Neural cell (in vitro differentiated cells): ENCODE results near the gene FGGY. TPM values are rescaled to one million over a fixed set of nuclear protein-coding genes. Genes with fewer than 3 reads are reported as not detected.

Experiments used
- H2AFZ ChIP-seq: fragments of 200-600, 300-800 bp; sonication (generic), shearing (Covaris generic); 2 replicates; pipeline ENCODE4 v1.6.0; 2014; ENCODE audit warnings: low read depth, mild to moderate bottlenecking, antibody characterized with exemption, low read length, moderate library complexity
- H3F3A ChIP-seq: fragments of 200-600 bp; shearing (Covaris generic); 2 replicates; pipeline ENCODE4 v1.6.1; 2016; ENCODE audit warnings: mild to moderate bottlenecking, moderate library complexity, mixed read lengths, antibody characterized with exemption, low read length; ENCODE audit not compliant: insufficient read depth, poor library complexity, severe bottlenecking
- H3K27ac ChIP-seq: fragments of 200-600, 300-800 bp; sonication (generic), shearing (Covaris generic); 2 replicates; pipeline ENCODE4 v1.5.1; 2014; ENCODE audit warnings: mild to moderate bottlenecking, low read length, moderate library complexity
- H3K27me3 ChIP-seq: fragments of 300-800, 200-600 bp; sonication (generic), shearing (Covaris generic); 2 replicates; pipeline ENCODE4 v1.6.0; 2014; ENCODE audit warnings: mild to moderate bottlenecking, low read depth, low read length, moderate library complexity; ENCODE audit not compliant: insufficient read depth
- H3K36me3 ChIP-seq: fragments of 300-800, 200-600 bp; sonication (generic), shearing (Covaris generic); 2 replicates; pipeline ENCODE4 v1.5.1; 2014; ENCODE audit warnings: mild to moderate bottlenecking, antibody characterized with exemption, low read length, moderate library complexity; ENCODE audit not compliant: insufficient read depth
- H3K4me2 ChIP-seq: fragments of 300-800, 200-600 bp; sonication (generic), shearing (Covaris generic); 2 replicates; pipeline ENCODE4 v1.6.0; 2014; ENCODE audit warnings: mild to moderate bottlenecking, low read length
- H3K4me3 ChIP-seq: fragments of 300-800, 200-600 bp; sonication (generic), shearing (Covaris generic); 2 replicates; pipeline ENCODE4 v1.5.1; 2014; ENCODE audit warnings: mild to moderate bottlenecking, low read length, moderate library complexity
- H3K79me2 ChIP-seq: fragments of 200-600 bp; shearing (Covaris generic); replicated peaks from 2 replicates; pipeline ENCODE4 v1.6.0; 2014; ENCODE audit warnings: mild to moderate bottlenecking, low read length, moderate library complexity; ENCODE audit not compliant: insufficient read depth
- H3K9ac ChIP-seq: fragments of 300-800, 200-600 bp; sonication (generic), shearing (Covaris generic); 2 replicates; pipeline ENCODE4 v1.6.1; 2016; ENCODE audit warnings: mild to moderate bottlenecking, low read length, mixed read lengths
- H3K9me2 ChIP-seq: fragments of 200-600 bp; shearing (Covaris generic); 2 replicates; pipeline ENCODE4 v1.6.1; 2016; ENCODE audit warnings: mild to moderate bottlenecking, low read length, mixed read lengths; ENCODE audit not compliant: insufficient read depth
- H3K9me3 ChIP-seq: fragments of 200-600, 300-800 bp; sonication (generic), shearing (Covaris generic); 2 replicates; pipeline ENCODE4 v1.6.1; 2016; ENCODE audit warnings: mild to moderate bottlenecking, mixed run types, low read length, moderate library complexity, mixed read lengths
- H4K20me1 ChIP-seq: fragments of 200-600 bp; shearing (Covaris generic); 2 replicates; pipeline ENCODE4 v1.6.1; 2016; ENCODE audit warnings: mild to moderate bottlenecking, mixed run types; ENCODE audit not compliant: insufficient read depth
- CTCF ChIP-seq: fragments of 450-650 bp; IDR thresholded peaks from 2 replicates; pipeline ENCODE4 v1.5.1; 2014; ENCODE audit warnings: antibody characterized with exemption, mild to moderate bottlenecking, moderate library complexity; ENCODE audit not compliant: poor library complexity, severe bottlenecking
- EP300 ChIP-seq: fragments of 450-650 bp; conservative IDR thresholded peaks from 2 replicates; pipeline ENCODE4 v1.6.1; 2014; ENCODE audit warnings: antibody characterized with exemption, mild to moderate bottlenecking, moderate library complexity; ENCODE audit not compliant: poor library complexity, severe bottlenecking
- EZH2 ChIP-seq: fragments of 200-600, 300-800 bp; shearing (Covaris generic), sonication (generic); IDR thresholded peaks from 2 replicates; pipeline ENCODE4 v1.6.1; 2014; ENCODE audit warnings: antibody characterized with exemption, low read length, borderline replicate concordance, mild to moderate bottlenecking; ENCODE audit not compliant: insufficient read depth, poor library complexity, severe bottlenecking
- MXI1 ChIP-seq: fragments of 450-650 bp; conservative IDR thresholded peaks from 2 replicates; pipeline ENCODE4 v1.6.1; 2014; ENCODE audit warnings: antibody characterized with exemption, mild to moderate bottlenecking; ENCODE audit not compliant: poor library complexity, severe bottlenecking
- POLR2AphosphoS5 ChIP-seq: IDR thresholded peaks from 2 replicates; pipeline ENCODE4 v1.6.1; 2012
- RAD21 ChIP-seq: fragments of 450-650 bp; conservative IDR thresholded peaks from 2 replicates; pipeline ENCODE4 v1.6.1; 2014; ENCODE audit warnings: antibody characterized with exemption, mild to moderate bottlenecking, moderate library complexity
- REST ChIP-seq: IDR thresholded peaks from 2 replicates; pipeline ENCODE4 v1.6.1; 2012; ENCODE audit warnings: borderline replicate concordance
- SMC3 ChIP-seq: fragments of 450-650 bp; conservative IDR thresholded peaks from 2 replicates; pipeline ENCODE4 v1.6.1; 2014; ENCODE audit warnings: antibody characterized with exemption, mild to moderate bottlenecking, moderate library complexity; ENCODE audit not compliant: poor library complexity
- TAF1 ChIP-seq: IDR thresholded peaks from 2 replicates; pipeline ENCODE4 v1.6.1; 2012; ENCODE audit warnings: low read depth
- polyA plus RNA-seq: library from polyadenylated mRNA; depleted of rRNA; stranded (reverse); fragments of >200 nt; gene quantifications from 2 replicates; pipeline ENCODE4 v1.2.3, GENCODE V29; 2014

The FGGY gene
- polyA plus RNA-seq, 1 donor from 2014 or later = 7.4 TPM

DNA sequence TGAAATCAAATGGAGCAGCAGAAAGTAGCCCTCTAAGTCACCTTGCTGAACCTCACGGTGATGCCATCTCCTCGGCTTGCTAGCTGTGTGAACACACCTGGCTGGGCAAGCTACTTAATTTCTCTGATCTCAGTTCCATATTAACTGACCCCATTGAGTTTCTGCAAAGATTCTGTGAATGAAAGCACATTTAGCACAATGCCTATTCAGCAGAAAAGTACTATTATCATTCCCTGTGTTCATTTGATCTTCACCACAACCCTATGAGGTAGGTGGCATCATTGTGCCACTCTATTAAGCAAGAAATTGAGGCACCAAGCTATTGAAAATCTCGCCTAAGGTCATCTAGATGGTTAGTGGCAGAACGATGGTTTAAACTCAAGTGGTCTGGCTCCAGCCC lies 387.8 kb downstream of the FGGY start:
- H3K9me3 ChIP-seq = no peaks in the 10 kb centered on the region
- no peaks in the 10 kb centered on the region for H4K20me1 ChIP-seq
- no peak overlapping the region for H2AFZ ChIP-seq
- no peaks in the 10 kb centered on the region for H3K36me3 ChIP-seq
- no peaks in the 10 kb centered on the region for H3K27me3 ChIP-seq
- TF ChIP-seq EP300 (no peak), EZH2 (no peak), RAD21 (no peak), MXI1 (no peak), TAF1 (no peak)
- H3K9ac ChIP-seq = no peak overlapping the region
- H3F3A ChIP-seq = no peaks in the 10 kb centered on the region
- no peak overlapping the region for H3K4me2 ChIP-seq
- no peak overlapping the region for H3K4me3 ChIP-seq
- no peak overlapping the region for H3K27ac ChIP-seq
- no peaks in the 10 kb centered on the region for H3K9me2 ChIP-seq
- no peaks in the 10 kb centered on the region for H3K79me2 ChIP-seq

- no peak overlapping the region for H3K27ac ChIP-seq
- H3K27me3 ChIP-seq = no peaks in the 10 kb centered on the region
- TF ChIP-seq POLR2AphosphoS5 (no peak), MXI1 (no peak), TAF1 (no peak), REST (no peak), RAD21 (no peak), CTCF (no peak), EZH2 (no peak), EP300 (no peak), SMC3 (no peak)
- H3F3A ChIP-seq = no peaks in the 10 kb centered on the region
- no peaks in the 10 kb centered on the region for H3K9me2 ChIP-seq
- H3K4me2 ChIP-seq = no peak overlapping the region
- H3K79me2 ChIP-seq = no peaks in the 10 kb centered on the region
- no peaks in the 10 kb centered on the region for H4K20me1 ChIP-seq
- H3K9me3 ChIP-seq = no peaks in the 10 kb centered on the region
- no peak overlapping the region for H2AFZ ChIP-seq
- no peak overlapping the region for H3K9ac ChIP-seq
- no peak overlapping the region for H3K4me3 ChIP-seq
- no peaks in the 10 kb centered on the region for H3K36me3 ChIP-seq
Observed at GRCh38 chr1:59685101-59685500, 388.2 kb downstream of the FGGY start.

GRCh38 chr1:59685666-59686065 lies 388.8 kb downstream of the FGGY start:
- Histone ChIP-seq H3K4me2 (no peak overlapping the region), H3K9ac (no peak overlapping the region), H3F3A (no peaks in the 10 kb centered on the region), H3K27ac (no peak overlapping the region), H3K4me3 (no peak overlapping the region), H2AFZ (no peak overlapping the region), H3K36me3 (no peaks in the 10 kb centered on the region), H3K27me3 (no peaks in the 10 kb centered on the region), H4K20me1 (no peaks in the 10 kb centered on the region), H3K79me2 (no peaks in the 10 kb centered on the region), H3K9me3 (no peaks in the 10 kb centered on the region), H3K9me2 (no peaks in the 10 kb centered on the region)
- TF ChIP-seq RAD21 = no peak
- TF ChIP-seq EP300 = no peak
- TF ChIP-seq POLR2AphosphoS5 = no peak
- no peak for TF ChIP-seq MXI1
